Right renal pelvis (tissue), 4 donors: ENCODE data around the gene CHCHD6. TPM values are rescaled to one million over a fixed set of nuclear protein-coding genes. Genes with fewer than 3 reads are reported as not detected.

Experiments used
- DNase-seq, 4 donors: peaks; one replicate each; pipeline ENCODE4 v3.0.0-alpha.2; 2013; ENCODE audit warnings: low read depth in 4 of 4, low spot score in 3 of 4, missing footprints in 1 of 4
- polyA plus RNA-seq, 4 donors: library from polyadenylated mRNA; unstranded; fragments of 120-200 nt; gene quantifications; one replicate each; pipeline ENCODE4 v1.2.1, GENCODE V29; 2013; ENCODE audit not compliant: insufficient read length in 4 of 4

The CHCHD6 gene
- polyA plus RNA-seq, 4 donors: 17.5 to 23.2 (median 18.1) TPM

GRCh38 chr3:126913524-126913923 lies 209.5 kb downstream of the CHCHD6 start:
- no peak for DNase-seq

DNA sequence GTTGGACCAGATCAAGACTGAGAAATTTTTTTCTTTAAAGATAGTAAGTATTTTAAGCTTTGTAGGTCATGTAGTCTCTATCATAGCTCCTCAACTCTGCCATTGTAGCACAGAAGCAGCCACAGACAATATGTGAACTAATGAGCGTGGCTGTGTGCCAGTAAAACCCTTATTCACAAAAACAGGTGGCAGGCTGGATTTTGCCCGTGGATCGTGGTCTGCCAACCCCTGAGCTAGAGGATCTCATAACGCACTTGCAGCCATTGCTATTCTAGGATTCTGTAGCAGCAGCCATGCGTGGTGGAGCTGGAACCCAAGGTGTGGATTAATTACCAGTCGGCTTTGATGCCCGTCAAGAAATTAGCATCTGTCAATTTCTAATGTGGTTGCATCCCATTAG lies 210.2 kb downstream of the CHCHD6 start:
- DNase-seq: no peak

- no peak for DNase-seq
These were observed 211.0 kb downstream of the CHCHD6 start for GRCh38 chr3:126915015-126915414.

DNA sequence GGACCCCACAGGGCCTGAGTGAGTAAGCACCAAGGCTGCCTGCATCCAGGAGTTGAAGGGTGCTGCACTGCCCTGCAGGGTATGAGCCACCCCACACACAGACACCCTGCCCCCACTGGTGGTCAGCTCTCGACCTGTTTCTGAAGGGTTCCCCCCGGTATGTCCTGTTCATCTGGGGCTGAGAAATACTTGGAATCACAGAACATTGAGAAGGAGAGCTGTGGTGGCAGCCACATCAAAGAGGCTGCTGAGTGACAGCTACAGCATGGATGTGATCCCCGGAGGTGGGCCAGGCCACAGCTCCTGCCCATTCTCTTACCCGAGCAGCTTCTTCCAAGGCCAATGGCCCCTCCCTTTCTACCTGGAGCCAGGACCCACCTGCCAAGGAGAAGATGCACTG lies 212.5 kb downstream of the CHCHD6 start:
- DNase-seq: no peak

DNA sequence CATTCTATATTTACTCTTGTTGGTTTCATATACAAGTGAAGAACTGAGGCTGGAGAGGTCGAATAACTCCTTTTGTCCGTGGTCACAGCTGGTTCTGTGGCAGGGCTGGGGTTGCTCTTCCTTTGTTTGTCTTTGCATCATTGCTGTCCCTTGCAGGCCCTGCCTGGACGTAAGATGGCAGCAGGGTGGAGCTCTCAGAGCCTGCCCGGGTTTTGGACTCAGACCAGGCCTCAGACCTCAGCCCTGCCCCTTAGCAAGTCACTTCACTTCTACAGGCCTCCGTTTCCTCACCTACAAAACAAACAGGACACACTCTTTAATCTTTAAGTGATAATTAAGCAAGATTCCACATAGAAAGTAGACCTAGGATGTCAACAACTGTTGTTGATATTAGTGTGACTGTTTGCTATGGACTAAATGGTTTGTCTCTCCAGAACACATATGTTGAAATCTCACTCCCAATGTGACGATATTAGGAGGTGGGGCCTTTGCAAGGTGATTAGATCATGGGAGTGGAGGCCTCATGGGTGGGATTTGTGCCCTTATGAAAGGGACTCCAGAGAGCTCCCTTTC lies 213.3 kb downstream of the CHCHD6 start:
- no peak for DNase-seq

- no peak for DNase-seq
These were observed 214.3 kb downstream of the CHCHD6 start for GRCh38 chr3:126918355-126918821.

DNA sequence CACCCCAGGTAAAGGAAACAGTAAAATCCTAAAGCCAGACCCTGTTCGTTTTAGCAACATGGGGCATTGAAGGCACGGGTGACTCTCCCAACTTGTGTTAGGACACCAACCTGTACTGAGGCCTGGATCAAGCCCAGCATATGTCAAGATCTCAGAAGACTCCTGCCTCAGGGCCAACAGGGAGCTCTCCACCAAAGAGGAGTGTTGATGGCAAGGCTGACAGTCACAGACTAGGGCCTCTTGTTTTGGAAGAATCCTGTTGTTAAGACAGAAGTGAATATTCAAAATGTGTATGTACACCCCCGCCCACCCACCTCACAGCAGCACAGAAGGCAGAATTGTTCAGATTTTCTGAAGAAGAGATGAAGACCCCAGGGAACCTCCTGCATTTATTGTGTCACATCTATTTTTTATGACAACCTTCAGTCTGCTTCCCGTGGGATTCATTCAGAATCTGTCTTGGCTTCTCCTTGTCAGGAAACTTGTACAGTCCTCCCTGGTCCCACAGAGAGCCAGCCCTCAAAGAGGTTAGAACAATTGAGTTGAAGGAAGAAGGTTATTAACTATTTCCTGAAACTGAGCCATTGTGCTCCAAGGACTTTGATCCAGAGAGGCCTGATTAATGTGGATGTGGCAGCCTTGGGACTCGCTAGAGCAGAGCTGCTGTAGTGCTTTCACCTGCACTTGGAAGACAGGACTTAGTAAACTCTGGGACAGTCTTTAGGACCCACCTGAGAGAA lies 217.2 kb downstream of the CHCHD6 start:
- no peak for DNase-seq

DNA sequence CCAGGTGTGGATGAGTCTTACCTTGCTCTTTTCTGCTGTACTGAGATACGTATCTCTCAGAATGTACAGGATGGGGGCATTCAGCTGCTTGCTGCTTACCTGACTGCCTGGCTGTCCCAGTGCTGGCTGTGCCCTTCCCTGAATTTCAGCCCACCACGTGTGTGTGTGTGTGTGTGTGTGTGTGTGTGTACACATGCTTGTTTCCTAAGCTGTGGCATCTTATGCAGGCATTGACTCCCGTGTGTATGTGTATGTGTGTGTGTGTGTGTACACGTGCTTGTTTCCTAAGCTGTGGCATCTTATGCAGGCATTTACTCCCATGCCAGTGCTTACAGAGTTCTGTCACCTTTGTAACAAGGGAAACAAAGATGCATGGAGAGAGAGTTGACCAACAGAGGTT lies 218.4 kb downstream of the CHCHD6 start:
- no peak for DNase-seq

- DNase-seq: no peak
These were observed 219.4 kb downstream of the CHCHD6 start for GRCh38 chr3:126923423-126923822.

DNA sequence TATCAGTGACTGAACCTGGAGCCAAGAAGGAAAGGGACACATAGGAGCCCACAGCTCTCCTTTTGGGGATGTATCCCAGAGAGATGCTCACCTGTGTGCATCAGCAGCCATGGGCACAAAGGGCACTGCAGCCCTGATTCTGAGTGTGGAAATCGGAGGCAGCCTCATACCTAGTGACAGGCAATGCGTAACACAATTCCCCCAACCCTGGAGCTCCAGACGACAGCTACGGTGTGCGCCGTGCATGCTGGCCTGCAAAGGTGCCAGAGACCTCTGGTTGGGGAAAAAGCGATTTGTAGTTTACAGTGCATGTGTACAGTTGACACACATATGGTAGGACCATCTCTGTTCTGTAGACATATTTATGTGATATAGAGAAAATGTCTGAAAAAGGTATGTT lies 219.9 kb downstream of the CHCHD6 start:
- no peak for DNase-seq

DNA sequence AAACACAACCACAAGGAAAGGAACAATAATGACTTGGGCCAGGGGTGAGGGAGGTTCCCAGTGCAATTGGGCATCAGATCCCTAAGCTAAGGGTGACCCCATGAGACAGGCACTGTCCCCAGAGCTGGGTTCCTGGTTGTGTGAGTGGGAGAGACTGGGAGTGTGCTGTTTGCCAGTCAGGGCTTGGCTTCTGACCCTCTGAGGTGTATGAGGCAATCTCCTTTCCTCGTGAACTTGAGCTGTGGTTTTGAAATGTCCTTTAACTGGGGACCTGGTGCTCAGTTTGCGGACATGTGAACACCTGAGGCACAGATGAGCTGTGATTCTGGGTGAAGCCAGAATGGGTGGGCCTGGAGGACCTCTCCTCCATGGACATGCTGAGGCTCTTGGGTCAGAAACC lies 220.4 kb downstream of the CHCHD6 start:
- DNase-seq: no peak

DNA sequence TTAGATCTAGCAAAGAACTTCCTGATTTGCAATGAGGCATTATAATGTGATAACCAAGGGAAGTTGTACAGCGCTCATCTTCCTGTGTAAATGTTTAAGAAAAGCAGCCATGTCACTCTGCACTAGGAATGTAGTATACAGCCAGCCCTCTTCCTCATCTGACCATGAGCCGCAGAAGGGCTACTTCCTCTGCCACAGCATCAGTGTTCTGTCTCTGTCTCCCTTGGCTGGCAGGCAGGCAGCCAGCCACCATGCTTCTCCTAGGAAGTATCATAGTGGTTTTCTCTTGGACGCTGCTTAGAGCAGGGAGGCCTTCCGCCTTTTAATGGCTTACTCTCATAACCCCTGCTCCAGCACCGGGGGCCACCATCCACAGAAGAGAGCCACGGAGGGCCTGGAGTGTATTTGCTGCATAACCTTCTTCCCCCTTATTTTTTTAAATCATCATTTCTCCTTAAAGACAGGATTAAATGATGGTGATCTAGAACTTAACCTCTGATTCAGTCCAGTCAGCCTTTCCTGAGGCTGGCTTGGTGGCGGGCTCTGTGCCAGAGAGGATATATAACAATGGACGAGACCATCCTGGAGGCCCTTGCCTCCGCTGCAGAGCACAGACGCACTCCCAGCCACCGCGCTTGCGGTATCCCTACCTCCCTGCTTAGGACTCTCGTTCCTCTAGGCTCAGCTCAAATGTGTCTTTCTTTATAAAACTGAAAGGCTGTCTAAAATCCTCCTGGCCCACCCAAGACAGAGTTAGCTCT lies 221.6 kb downstream of the CHCHD6 start:
- no peak for DNase-seq

- no peak for DNase-seq
These were observed 222.8 kb downstream of the CHCHD6 start for GRCh38 chr3:126926684-126927400.

DNA sequence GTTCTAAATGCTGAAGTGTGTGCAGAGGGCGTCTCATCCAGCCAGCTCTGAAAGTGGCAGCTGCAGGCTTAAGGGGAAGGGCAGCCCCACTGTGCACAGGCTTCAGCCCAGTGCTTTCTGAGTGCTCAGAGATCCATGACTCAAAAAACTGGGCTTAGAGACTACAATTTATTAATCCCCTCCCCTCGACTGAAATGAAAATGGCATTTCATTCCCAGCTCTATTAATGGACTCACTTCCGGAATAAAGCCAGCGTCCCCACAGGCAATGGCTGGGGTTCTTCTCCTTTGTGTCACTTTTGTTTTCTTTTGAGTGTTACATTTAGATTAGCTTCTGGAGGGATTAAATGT lies 223.3 kb downstream of the CHCHD6 start:
- no peak for DNase-seq

DNA sequence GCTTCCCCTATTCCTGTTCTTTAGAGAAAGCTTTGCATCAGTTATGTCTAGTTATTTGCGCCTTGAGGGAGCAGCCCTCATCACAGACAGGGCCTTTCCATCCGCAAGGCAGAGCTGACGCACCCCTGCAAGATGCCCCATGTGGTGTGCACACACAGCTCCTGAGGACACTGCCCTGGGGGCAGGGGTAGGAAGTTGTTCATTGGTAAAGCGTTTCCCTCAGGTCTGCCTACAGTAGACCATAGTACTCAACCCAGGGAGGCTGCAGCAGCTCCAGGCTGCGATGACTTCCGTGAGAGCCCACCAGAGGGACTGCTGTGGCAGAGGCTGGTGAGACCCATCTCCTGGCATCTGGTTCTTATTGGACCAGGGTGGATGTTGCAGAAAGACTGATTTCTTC lies 223.8 kb downstream of the CHCHD6 start:
- no peak for DNase-seq

DNA sequence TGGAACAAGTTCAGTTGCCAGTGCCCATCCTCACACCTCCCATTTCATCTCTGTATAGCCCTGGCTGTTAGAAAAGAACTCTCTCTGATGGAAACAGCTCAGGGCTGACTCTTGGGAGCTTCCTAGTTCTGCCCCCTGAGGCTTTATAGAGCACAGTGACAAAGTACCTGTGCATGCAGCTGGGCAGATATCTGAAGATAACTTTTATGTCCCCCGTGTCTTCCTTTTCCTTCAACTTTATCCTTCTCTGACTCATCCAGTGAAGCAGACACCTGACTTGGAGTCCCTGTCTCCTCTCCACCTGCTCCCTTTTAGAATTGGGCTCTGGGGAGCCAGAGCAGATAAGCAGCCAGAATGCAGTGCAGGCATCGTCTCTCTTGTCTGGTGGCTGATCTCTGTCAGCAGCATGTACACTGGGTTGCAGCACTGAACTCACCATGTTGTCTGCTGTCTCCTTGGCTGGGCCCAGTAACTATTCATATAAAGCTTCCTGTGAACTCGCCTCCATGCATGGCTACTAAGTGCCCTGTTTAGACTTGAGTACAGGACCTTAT lies 225.0 kb downstream of the CHCHD6 start:
- no peak for DNase-seq

DNA sequence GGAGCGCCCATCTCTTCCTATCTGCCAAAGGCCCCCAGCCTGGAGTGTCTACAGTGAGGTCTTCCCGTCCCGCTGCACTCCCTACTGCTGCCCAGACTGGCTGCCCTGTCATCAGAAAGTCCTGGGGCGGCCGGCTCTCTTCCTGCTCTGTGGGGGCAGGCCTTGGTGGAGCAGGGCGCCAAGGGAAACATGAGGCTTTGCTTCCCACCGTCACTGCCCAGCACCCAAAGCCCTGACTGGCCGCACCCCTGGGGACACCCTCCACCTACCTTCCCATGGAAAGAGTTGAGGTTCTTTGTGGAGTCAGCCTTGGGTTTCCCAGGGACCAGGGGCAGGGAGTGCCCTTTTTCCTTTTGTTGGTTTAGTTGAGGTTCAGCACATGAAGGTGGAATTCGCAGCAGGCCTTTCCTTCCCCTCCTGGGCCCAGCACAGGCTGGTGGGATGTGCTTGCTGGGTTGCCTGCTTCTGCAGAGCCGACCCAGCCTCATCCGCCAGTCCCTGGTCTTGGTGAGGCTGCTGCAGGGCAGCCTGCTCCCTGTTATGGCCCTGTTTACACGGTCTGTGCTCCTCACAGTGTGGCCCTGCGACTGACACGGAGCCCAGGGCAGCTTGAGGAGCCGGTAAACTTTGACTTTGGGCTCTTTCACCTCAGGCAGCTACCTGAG lies 227.0 kb downstream of the CHCHD6 start:
- no peak for DNase-seq

GRCh38 chr3:126931806-126932187 lies 227.8 kb downstream of the CHCHD6 start:
- no peak for DNase-seq

DNA sequence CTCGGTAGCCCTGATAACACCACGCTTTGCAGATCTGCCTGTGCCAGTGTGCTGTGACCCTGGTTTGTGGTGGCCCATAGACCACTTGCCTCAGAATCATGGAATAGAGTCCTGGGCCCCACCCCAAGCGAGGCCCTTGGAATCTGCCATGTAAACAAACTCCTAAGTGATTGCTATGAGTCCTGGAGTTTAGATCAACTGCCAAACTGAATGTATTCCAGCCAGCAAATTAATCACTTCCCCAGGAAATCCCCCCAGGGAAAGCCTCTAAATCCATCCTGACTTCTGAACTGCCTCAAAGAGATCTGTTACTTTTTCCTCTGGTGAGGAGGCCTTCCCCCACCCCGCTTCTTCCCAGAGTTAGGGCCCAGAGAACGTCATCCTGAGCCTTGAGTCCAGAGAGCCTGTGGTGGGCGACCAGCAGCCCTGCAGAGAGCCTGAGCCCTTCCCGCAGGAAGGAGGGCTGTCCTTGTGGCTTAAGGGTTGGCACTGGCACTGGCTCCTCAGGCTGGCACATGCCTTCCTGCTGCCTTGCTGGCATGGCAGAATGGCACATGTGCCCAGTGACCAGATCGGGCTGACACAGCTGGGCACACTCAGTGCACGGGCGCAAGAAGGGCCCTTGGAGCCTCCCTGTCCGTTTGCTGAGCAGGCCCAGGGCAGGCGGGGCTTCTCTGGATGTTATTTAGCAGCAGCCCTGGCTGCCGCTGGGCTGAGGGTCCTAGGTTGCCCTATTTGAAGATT lies 228.3 kb downstream of the CHCHD6 start:
- DNase-seq: no peak
